Raji (cell line): ENCODE results near the gene TMEM255A.

Source experiments
- POLR2A ChIP-seq: IDR thresholded peaks from 2 replicates; pipeline ENCODE4 v1.6.1; 2011; ENCODE audit warnings: low read depth, low read length, control low read depth; ENCODE audit not compliant: insufficient read depth

The TMEM255A gene

GRCh38 chrX:120286733-120287512 is 24.3 kb downstream of the TMEM255A start:
- no peak for TF ChIP-seq POLR2A

GRCh38 chrX:120282697-120283096 is 28.6 kb downstream of the TMEM255A start:
- no peak for TF ChIP-seq POLR2A

DNA sequence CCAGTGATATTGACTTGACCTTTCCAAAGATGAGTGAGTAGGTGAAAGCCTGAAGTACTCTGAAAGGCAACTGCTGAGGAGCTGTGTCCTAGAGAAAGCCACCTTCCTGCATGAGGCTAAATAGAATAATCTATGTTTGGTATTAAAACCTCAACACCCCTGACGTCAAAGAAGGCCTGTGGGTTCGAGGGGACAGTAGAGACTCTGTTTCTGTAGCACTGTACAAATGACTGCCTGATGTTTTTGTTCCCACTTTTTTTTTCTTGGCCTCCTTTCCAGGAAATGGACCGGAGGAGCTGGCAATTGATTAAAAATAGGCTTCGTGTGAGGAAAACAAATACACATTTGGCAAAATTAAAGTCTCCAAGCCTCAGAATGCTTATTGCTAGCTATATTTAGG is 29.5 kb downstream of the TMEM255A start:
- no peak for TF ChIP-seq POLR2A

DNA sequence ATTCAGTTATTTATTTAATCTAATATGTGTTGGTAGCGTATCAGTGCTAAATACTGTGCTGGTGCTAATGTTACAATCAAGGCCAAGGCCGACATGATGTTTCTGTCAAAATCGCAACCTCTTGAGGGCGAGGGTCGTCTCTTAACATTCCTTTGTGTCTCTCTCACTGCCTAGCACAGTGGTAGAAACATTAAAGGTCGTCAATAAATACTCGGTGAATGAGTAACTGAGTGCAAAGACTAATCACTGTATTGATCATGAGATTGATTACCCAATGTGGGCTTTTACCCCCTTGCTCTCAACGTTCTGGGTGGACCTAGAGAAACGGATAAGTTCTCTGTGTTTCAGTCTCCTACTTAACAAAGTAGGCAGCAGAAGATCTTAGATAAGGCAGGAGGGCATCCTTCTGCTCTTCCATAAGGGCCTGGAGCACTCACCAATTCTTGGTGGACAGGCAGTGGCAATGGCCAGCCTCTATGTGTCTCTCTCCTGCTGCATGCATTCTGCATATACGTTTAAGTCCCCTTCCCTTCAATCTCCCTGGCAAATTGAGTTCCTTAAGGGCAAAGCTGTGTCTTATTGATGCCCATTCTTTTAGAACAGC is 30.1 kb downstream of the TMEM255A start:
- TF ChIP-seq POLR2A: no peak

- TF ChIP-seq POLR2A: no peak
These were observed 36.3 kb downstream of the TMEM255A start for GRCh38 chrX:120274958-120275357.

- no peak for TF ChIP-seq POLR2A
These were observed 37.1 kb downstream of the TMEM255A start for GRCh38 chrX:120274145-120274544.

DNA sequence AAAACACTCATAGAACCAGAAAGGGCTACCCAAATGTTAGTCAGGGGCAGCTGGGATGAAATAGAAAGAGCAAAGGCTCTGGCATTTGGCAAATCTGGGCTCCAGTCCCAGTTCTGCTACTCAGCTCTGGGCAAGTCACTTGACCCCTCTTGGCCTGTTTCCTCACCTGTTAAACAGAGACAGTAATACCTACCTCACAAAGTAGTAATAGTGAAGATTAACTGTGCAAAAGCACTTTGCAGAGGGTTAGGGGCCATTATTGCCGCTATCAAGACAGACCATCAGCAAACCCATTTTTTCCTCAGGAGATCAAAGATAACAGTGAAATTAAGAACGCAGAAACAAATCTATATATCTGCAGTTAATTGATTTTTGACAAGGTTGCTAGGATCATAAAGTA is 40.0 kb downstream of the TMEM255A start:
- no peak for TF ChIP-seq POLR2A

DNA sequence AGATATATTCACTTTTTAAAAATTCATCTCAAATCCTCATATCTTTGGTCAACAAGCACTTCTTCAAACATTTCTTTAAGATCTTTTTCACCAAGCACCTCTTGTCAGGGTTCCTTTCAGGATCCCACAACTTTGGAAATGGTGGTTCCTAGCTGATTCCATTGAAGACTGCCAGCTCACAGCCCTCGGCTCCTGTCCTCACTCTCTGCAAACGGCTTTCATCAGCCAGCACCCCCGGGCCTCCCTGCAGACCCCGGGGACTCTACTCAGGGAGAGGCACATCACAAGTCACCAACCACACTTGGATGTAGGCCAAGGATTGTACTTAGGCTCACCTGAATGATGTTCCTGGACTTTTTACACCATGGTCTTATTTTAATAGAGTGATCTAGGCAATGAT is 40.7 kb downstream of the TMEM255A start:
- no peak for TF ChIP-seq POLR2A

- no peak for TF ChIP-seq POLR2A
These were observed 41.8 kb downstream of the TMEM255A start for GRCh38 chrX:120269373-120270035.

DNA sequence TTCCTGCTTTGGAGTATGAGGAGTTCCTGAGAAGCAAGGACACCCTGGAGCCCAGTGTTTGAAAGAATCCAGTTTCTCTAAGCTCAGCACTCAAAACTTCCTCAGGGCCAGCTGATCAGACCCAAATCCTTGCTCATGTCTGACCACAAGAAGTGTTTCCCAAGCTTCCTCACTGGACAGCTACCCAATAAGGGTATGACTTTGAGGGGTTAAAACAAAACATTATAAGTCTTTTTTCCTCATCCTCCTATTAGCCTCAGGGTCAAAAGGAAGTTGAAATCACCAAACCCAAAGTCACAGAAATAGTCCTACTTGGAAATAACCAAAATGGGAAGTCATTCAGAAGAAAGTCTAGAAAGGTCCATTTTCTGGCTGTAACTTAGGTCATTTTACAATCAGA is 46.9 kb downstream of the TMEM255A start:
- TF ChIP-seq POLR2A: no peak

GRCh38 chrX:120262859-120263708 is 48.2 kb downstream of the TMEM255A start:
- TF ChIP-seq POLR2A: no peak

- TF ChIP-seq POLR2A: no peak
These were observed 50.9 kb downstream of the TMEM255A start for GRCh38 chrX:120260369-120260768.

DNA sequence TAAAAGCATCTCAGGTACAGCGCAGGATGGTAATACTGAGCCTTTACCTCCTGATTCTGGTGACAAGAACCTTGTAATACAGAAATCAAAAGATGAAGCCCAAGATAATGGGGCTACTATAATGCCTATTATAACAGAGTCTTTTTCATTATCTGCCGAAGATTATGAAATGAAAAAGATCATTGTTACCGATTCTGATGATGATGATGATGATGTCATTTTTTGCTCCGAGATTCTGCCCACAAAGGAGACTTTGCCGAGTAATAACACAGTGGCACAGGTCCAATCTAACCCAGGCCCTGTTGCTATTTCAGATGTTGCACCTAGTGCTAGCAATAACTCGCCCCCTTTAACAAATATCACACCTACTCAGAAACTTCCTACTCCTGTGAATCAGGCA is 57.5 kb downstream of the TMEM255A start:
- no peak for TF ChIP-seq POLR2A

DNA sequence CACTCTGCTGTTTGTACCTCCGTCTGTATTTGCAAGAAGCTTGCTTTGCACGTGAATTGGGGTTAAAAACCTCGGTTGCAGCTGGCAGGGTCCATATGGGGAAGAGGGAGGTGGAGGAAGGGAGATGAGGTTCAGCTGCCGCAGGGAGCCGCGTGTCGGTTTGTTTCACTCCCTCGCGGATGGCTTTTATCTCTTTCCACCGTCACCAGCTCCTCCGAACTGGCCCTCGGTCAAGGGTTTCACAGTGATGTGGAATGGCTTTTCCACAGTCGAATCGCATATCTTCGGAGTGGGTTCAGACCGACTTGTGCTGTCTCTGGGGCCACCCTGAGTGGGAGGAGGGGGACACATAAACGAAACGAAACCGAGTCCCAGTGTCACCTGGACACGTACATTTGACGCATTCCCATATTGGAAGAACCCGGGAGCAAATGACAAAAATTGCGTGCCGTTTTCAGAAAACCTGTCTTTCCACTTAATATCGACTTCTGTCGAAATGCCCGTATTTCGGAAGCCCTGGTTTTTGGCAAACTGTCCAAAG is 59.7 kb downstream of the TMEM255A start:
- no peak for TF ChIP-seq POLR2A
